DMS53 (cell line): ENCODE results near the gene EPS15.
"Not testable (repeated sequence)": the region's sequence is repeated elsewhere in the genome, so short reads cannot be mapped to it uniquely, and the experiment has no call there.

Experiments
- DNase-seq: peaks from one replicate; lab custom pipeline; 2025; lab: John Stamatoyannopoulos, UW

EPS15 gene

GRCh38 chr1:51542158-51542953, 23.3 kb upstream of the EPS15 start:
- no peak for DNase-seq

GRCh38 chr1:51541313-51542050, 22.4 kb upstream of the EPS15 start:
- DNase-seq, result no peak

GRCh38 chr1:51537568-51537967, 18.5 kb upstream of the EPS15 start:
- DNase-seq, result no peak

- peak; percentile 76 for DNase-seq
Measured at GRCh38 chr1:51535006-51535592, 16.0 kb upstream of the EPS15 start.

GRCh38 chr1:51534447-51534846, 15.4 kb upstream of the EPS15 start:
- DNase-seq, result no peak

- DNase-seq, result no peak
Measured at GRCh38 chr1:51532853-51533252, 13.8 kb upstream of the EPS15 start.

- DNase-seq, result not testable (repeated sequence)
Measured at GRCh38 chr1:51530447-51530846, 11.4 kb upstream of the EPS15 start.

GRCh38 chr1:51527144-51527543, 8.1 kb upstream of the EPS15 start:
- no peak for DNase-seq

- DNase-seq, result no peak
Measured at GRCh38 chr1:51526248-51526647, 7.2 kb upstream of the EPS15 start.

- no peak for DNase-seq
Measured at GRCh38 chr1:51525295-51525694, 6.2 kb upstream of the EPS15 start.

GRCh38 chr1:51524817-51525216, 5.8 kb upstream of the EPS15 start:
- no peak for DNase-seq

- no peak for DNase-seq
Measured at GRCh38 chr1:51523931-51524330, 4.9 kb upstream of the EPS15 start.

- DNase-seq, result no peak
Measured at GRCh38 chr1:51520700-51521248, 1.7 kb upstream of the EPS15 start.

- DNase-seq, result peak; percentile 17
Measured at GRCh38 chr1:51519865-51520699, 1.0 kb upstream of the EPS15 start.

GRCh38 chr1:51518586-51519047, 449 bp downstream of the EPS15 start:
- peak; percentile 95 for DNase-seq

- peak; percentile 95 for DNase-seq
Measured at GRCh38 chr1:51518033-51518585, 957 bp downstream of the EPS15 start.

GRCh38 chr1:51517361-51518032, 1.6 kb downstream of the EPS15 start:
- DNase-seq, result no peak

- no peak for DNase-seq
Measured at GRCh38 chr1:51516649-51517158, 2.4 kb downstream of the EPS15 start.

- DNase-seq, result no peak
Measured at GRCh38 chr1:51515982-51516648, 3.0 kb downstream of the EPS15 start.
